H1 (cell line): ENCODE measurements around the gene ZNF398. TPM values are rescaled to one million over a fixed set of nuclear protein-coding genes. Genes with fewer than 3 reads are reported as not detected.

ENCODE experiments used
- CTCF ChIA-PET: fragments of 300-600 bp; sonication (Branson Sonifier 250); formaldehyde crosslinking; loops from one replicate; lab custom pipeline; 2021; ENCODE audit not compliant: partially characterized antibody; lab: Charles Lee
- POLR2A ChIA-PET: fragments of 300-600 bp; sonication (Branson Sonifier 250); formaldehyde crosslinking; loops from one replicate; lab custom pipeline; 2021; ENCODE audit warnings: inconsistent platforms; ENCODE audit not compliant: partially characterized antibody; lab: Charles Lee
- DNase-seq, 2 experiments: peaks; one replicate each; pipeline versions ENCODE4 v3.0.0 to v3.0.0-alpha.2; 2010 to 2022; ENCODE audit warnings: low spot score in 2 of 2, low read depth in 1 of 2, mixed read lengths in 1 of 2
- FAIRE-seq: peaks from 2 replicates; lab custom pipeline; 2011; peaks lifted over from hg19 to GRCh38; lab: Jason Lieb, UNC
- H2AFZ ChIP-seq: 2 replicates; pipeline ENCODE4 v1.8.1; 2012; ENCODE audit warnings: low read length, inconsistent platforms
- H2AK5ac ChIP-seq: 2 replicates; pipeline ENCODE4 v1.6.1; 2013; ENCODE audit warnings: low read depth, low read length
- H2BK120ac ChIP-seq: replicated peaks from 2 replicates; pipeline ENCODE3; 2013; ENCODE audit warnings: low read depth, low read length, inconsistent platforms
- H2BK12ac ChIP-seq: 2 replicates; pipeline ENCODE4 v1.6.1; 2013; ENCODE audit warnings: low read depth, low read length
- H2BK15ac ChIP-seq: 2 replicates; pipeline ENCODE4 v1.6.1; 2013; ENCODE audit warnings: low read length
- H2BK20ac ChIP-seq: 2 replicates; pipeline ENCODE4 v1.6.1; 2013; ENCODE audit warnings: low read length
- H2BK5ac ChIP-seq: 2 replicates; pipeline ENCODE4 v1.6.1; 2013; ENCODE audit warnings: low read depth, low read length
- H3K14ac ChIP-seq: 2 replicates; pipeline ENCODE4 v1.6.1; 2013; ENCODE audit warnings: inconsistent platforms; ENCODE audit not compliant: insufficient read length
- H3K18ac ChIP-seq: 2 replicates; pipeline ENCODE4 v1.6.1; 2013; ENCODE audit warnings: low read length; ENCODE audit errors: extremely low read depth
- H3K23ac ChIP-seq: 2 replicates; pipeline ENCODE4 v1.6.1; 2013; ENCODE audit warnings: inconsistent platforms; ENCODE audit not compliant: insufficient read length
- H3K23me2 ChIP-seq: 2 replicates; pipeline ENCODE4 v1.6.1; 2013; ENCODE audit warnings: low read depth, low read length
- H3K27ac ChIP-seq: 2 replicates; pipeline ENCODE4 v1.6.1; 2011; ENCODE audit warnings: low read depth, low read length, inconsistent platforms
- H3K27me3 ChIP-seq, 4 experiments: replicated peaks in 1 of 4; 1 replicate in 1 of 4; 2 replicates in 3 of 4; pipeline versions ENCODE4 v1.6.1 to v1.8.1; 2011 to 2013; ENCODE audit warnings: low read length in 3 of 4, mild to moderate bottlenecking in 3 of 4, inconsistent platforms in 2 of 4, mixed read lengths in 2 of 4, moderate library complexity in 1 of 4; ENCODE audit not compliant: control insufficient read depth in 3 of 4, insufficient read depth in 3 of 4; ENCODE audit errors: extremely low read depth in 1 of 4
- H3K36me3 ChIP-seq, 4 experiments: 2 replicates each; pipeline versions ENCODE4 v1.6.1 to v1.8.1; 2011 to 2013; ENCODE audit warnings: mild to moderate bottlenecking in 4 of 4, low read length in 3 of 4, moderate library complexity in 2 of 4, control low read depth in 1 of 4, inconsistent platforms in 1 of 4; ENCODE audit not compliant: insufficient read depth in 4 of 4, control insufficient read depth in 2 of 4
- H3K4ac ChIP-seq: replicated peaks from 2 replicates; pipeline ENCODE3; 2013; ENCODE audit warnings: low read length, low read depth, mixed read lengths, inconsistent platforms; ENCODE audit not compliant: insufficient read length
- H3K4me1 ChIP-seq, 4 experiments: replicated peaks in 1 of 4; 1 replicate in 1 of 4; 2 replicates in 3 of 4; pipeline versions ENCODE4 v1.6.1 to v1.8.1; 2011 to 2013; ENCODE audit warnings: low read length in 3 of 4, inconsistent platforms in 2 of 4, mixed read lengths in 1 of 4; ENCODE audit not compliant: insufficient read depth in 4 of 4, control insufficient read depth in 3 of 4
- H3K4me2 ChIP-seq, 2 experiments: 2 replicates each; pipeline versions ENCODE4 v1.6.1 to v1.8.1; 2011 to 2013; ENCODE audit warnings: low read depth in 2 of 2, low read length in 2 of 2, control low read depth in 1 of 2, inconsistent platforms in 1 of 2, mild to moderate bottlenecking in 1 of 2; ENCODE audit not compliant: insufficient read depth in 1 of 2
- H3K4me3 ChIP-seq, 4 experiments: fragments of 200-600, 300-600 bp in 1 of 4; sonication (generic), shearing (Covaris generic), sonication (Bioruptor Twin) in 1 of 4; 2 replicates each; pipeline versions ENCODE4 v1.5.1 to v1.8.1; 2011 to 2016; ENCODE audit warnings: low read length in 4 of 4, low read depth in 3 of 4, control low read depth in 2 of 4, inconsistent platforms in 2 of 4, mild to moderate bottlenecking in 2 of 4, mixed read lengths in 1 of 4, moderate library complexity in 1 of 4; ENCODE audit not compliant: insufficient read depth in 2 of 4; ENCODE audit errors: extremely low read depth in 1 of 4
- H3K56ac ChIP-seq: replicated peaks from 2 replicates; pipeline ENCODE3; 2013; ENCODE audit warnings: low read depth, mild to moderate bottlenecking, mixed read lengths, low read length, inconsistent platforms; ENCODE audit not compliant: insufficient read length
- H3K79me1 ChIP-seq: 2 replicates; pipeline ENCODE4 v1.6.1; 2013; ENCODE audit warnings: low read depth, low read length, control low read depth
- H3K79me2 ChIP-seq, 2 experiments: 2 replicates each; pipeline versions ENCODE4 v1.6.1 to v1.8.1; 2012 to 2013; ENCODE audit warnings: low read length in 2 of 2, mild to moderate bottlenecking in 2 of 2, inconsistent platforms in 1 of 2; ENCODE audit not compliant: insufficient read depth in 2 of 2, control insufficient read depth in 1 of 2
- H3K9ac ChIP-seq, 4 experiments: replicated peaks in 1 of 4; 1 replicate in 1 of 4; 2 replicates in 3 of 4; pipeline versions ENCODE4 v1.6.1 to v1.8.1; 2011 to 2013; ENCODE audit warnings: low read depth in 3 of 4, low read length in 3 of 4, control low read depth in 2 of 4, mild to moderate bottlenecking in 2 of 4, moderate library complexity in 2 of 4, inconsistent platforms in 1 of 4; ENCODE audit errors: extremely low read depth in 1 of 4
- H3K9me3 ChIP-seq, 2 experiments: 2 replicates each; pipeline versions ENCODE4 v1.6.1 to v1.8.1; 2012 to 2013; ENCODE audit warnings: mild to moderate bottlenecking in 2 of 2, moderate library complexity in 2 of 2, control low read depth in 1 of 2, inconsistent platforms in 1 of 2, low read depth in 1 of 2, low read length in 1 of 2, mixed read lengths in 1 of 2; ENCODE audit not compliant: insufficient read depth in 2 of 2
- H4K20me1 ChIP-seq, 2 experiments: replicated peaks in 1 of 2; 2 replicates each; pipeline versions ENCODE3 to v1.8.1; 2011 to 2013; ENCODE audit warnings: inconsistent platforms in 2 of 2, low read length in 2 of 2, mild to moderate bottlenecking in 1 of 2; ENCODE audit not compliant: insufficient read depth in 2 of 2, control insufficient read depth in 1 of 2
- H4K5ac ChIP-seq: 2 replicates; pipeline ENCODE4 v1.6.1; 2013; ENCODE audit warnings: low read length, low read depth, mixed read lengths, inconsistent platforms; ENCODE audit not compliant: insufficient read length
- H4K8ac ChIP-seq: 2 replicates; pipeline ENCODE4 v1.8.0; 2013; ENCODE audit warnings: mild to moderate bottlenecking, moderate library complexity, low read length, inconsistent platforms; ENCODE audit not compliant: insufficient read depth; ENCODE audit errors: extremely low read depth
- H4K91ac ChIP-seq: replicated peaks from 2 replicates; pipeline ENCODE3; 2013; ENCODE audit warnings: low read length, mixed read lengths, inconsistent platforms; ENCODE audit not compliant: insufficient read length
- GABPA ChIP-seq: IDR thresholded peaks from 2 replicates; pipeline ENCODE4 v1.6.1; 2011; ENCODE audit warnings: mild to moderate bottlenecking, low read length, moderate library complexity, borderline replicate concordance; ENCODE audit not compliant: insufficient read depth
- JUND ChIP-seq: IDR thresholded peaks from 2 replicates; pipeline ENCODE4 v1.6.1; 2011; ENCODE audit warnings: mild to moderate bottlenecking, improper control_type of control experiment, low read length
- KDM4A ChIP-seq: IDR thresholded peaks from one replicate; pipeline ENCODE4 v1.7.1; 2012; ENCODE audit warnings: low read depth, mild to moderate bottlenecking, moderate library complexity, low read length, inconsistent platforms; ENCODE audit not compliant: severe bottlenecking
- NANOG ChIP-seq: IDR thresholded peaks from 2 replicates; pipeline ENCODE4 v1.6.1; 2011; ENCODE audit warnings: low read length, low read depth, mild to moderate bottlenecking, inconsistent platforms; ENCODE audit not compliant: insufficient read depth, poor library complexity, severe bottlenecking
- POLR2AphosphoS5 ChIP-seq: IDR thresholded peaks from 2 replicates; pipeline ENCODE4 v1.6.1; 2011; ENCODE audit warnings: low read depth, low read length
- RAD21 ChIP-seq, 2 experiments: IDR thresholded peaks in 1 of 2; conservative IDR thresholded peaks in 1 of 2; 2 replicates each; pipeline ENCODE4 v1.6.1; 2011; ENCODE audit warnings: low read depth in 2 of 2, low read length in 2 of 2, improper control_type of control experiment in 1 of 2, inconsistent platforms in 1 of 2, mild to moderate bottlenecking in 1 of 2, moderate library complexity in 1 of 2
- SIN3A ChIP-seq, 2 experiments: IDR thresholded peaks in 1 of 2; conservative IDR thresholded peaks in 1 of 2; 2 replicates each; pipeline ENCODE4 v1.6.1; 2011 to 2012; ENCODE audit warnings: low read length in 2 of 2, improper control_type of control experiment in 1 of 2, low read depth in 1 of 2, mild to moderate bottlenecking in 1 of 2
- SUZ12 ChIP-seq: fragments of 200-600 bp; sonication (generic); IDR thresholded peaks from 2 replicates; pipeline ENCODE4 v1.6.1; 2012; ENCODE audit warnings: mild to moderate bottlenecking, inconsistent platforms, low read length, moderate library complexity, mixed read lengths
- TBP ChIP-seq: IDR thresholded peaks from 2 replicates; pipeline ENCODE4 v1.6.1; 2011; ENCODE audit warnings: low read depth, low read length, improper control_type of control experiment
- WGBS, 2 experiments: shearing (Covaris generic) in 1 of 2; methylation state at CpG; one replicate each; pipeline versions ENCODE4 v1.1.6 to v1.1.7; 2013 to 2015; ENCODE audit warnings: low lambda C conversion rate in 2 of 2, mixed read lengths in 2 of 2, inconsistent platforms in 1 of 2, low coverage in 1 of 2, missing lambda C conversion rate in 1 of 2; ENCODE audit not compliant: insufficient replicate concordance in 2 of 2, insufficient coverage in 1 of 2, insufficient read length in 1 of 2; ENCODE audit errors: extremely low coverage in 1 of 2, missing lambda C conversion rate in 1 of 2; 5-methylcytosine and 5-hydroxymethylcytosine counted together
- polyA plus RNA-seq, 7 experiments: library from polyadenylated mRNA; depleted of rRNA in 3 of 7; stranded (reverse) in 5 of 7; unstranded in 2 of 7; fragments of >200 nt in 5 of 7; fragments of 200-250 nt in 2 of 7; gene quantifications; 1 replicate in 5 of 7; 2 replicates in 1 of 7; 4 replicates in 1 of 7; pipeline versions ENCODE4 v1.2.1 to v1.2.3, GENCODE V29; 2011 to 2013; ENCODE audit warnings: missing spikeins in 2 of 7, mixed read lengths in 2 of 7
- total RNA-seq: library from RNA; stranded (reverse); fragmentation: NEBNext Ultra II Directional; extraction: Animal tissue kit (Norgen Biotek cat#: 25700); gene quantifications from 2 replicates; pipeline ENCODE4 v1.2.1, GENCODE V29; 2021

The ZNF398 gene
- total and polyA plus RNA-seq, 2 of the 8 experiments (the other 6 are each of a cell fraction or from before 2014, with no cell fraction given) = 52.7 to 63.5 TPM

DNA sequence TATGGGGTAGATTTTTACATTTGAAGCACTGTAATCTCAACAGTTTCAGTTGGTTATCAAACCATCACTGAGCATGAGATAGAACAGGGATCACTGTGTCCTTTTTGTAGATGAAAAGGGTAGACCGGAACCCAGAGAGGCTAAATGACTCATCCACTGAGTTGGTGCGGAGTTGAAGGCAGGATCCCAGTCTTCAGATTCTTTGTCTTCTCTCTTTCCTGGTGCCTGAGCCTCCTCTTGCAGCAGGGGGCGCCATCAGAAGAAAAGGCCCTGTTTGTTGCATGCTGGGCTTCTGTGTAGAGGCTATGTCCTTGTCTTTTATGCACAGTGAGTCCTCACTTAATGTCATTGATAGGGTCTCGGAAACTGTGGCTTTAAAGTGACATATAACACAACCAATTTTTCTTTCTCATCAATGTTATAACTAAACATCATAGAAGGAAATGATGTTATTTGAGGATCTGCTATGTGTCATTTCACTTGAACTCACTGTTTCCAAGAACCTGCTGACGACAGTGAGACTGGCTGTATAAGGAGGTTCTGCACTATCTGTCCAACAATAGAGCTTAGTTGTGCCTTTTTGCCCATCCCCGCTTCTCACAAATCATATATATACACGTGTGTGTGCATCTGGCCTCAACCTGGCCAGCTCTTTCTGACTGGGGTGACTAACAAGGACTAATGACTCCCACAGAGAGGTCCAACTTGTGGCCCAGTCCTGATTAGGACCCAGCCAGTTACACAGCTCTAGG is 62.4 kb downstream of the ZNF398 start:
- Histone ChIP-seq H3K79me2 (no peaks in the 10 kb centered on the region; a peak in 1 of 4 replicates), H4K8ac (no peak overlapping the region), H2BK12ac (no peak overlapping the region), H3K36me3 (peaks cover 43 to 82% (median 63%) of the 10 kb centered on the region in 4 experiments), H2BK5ac (peak overlapping the region; percentile 48; the same call in 1 of the 2 replicates), H3K4me1 (peaks cover 0 to 9% (median 2%) of the 10 kb centered on the region in 4 experiments; a peak in 4 of 7 replicates), H3K14ac (no peak overlapping the region), H4K20me1 (peaks cover 2 to 3% of the 10 kb centered on the region in 2 experiments), H3K23me2 (no peaks in the 10 kb centered on the region), H3K23ac (no peak overlapping the region), H4K5ac (no peak overlapping the region), H2BK20ac (no peak overlapping the region), H2BK120ac (no peak overlapping the region), H3K4me3 (no peak overlapping the region), H3K56ac (no peak overlapping the region), H2AFZ (no peak overlapping the region), H3K4ac (no peak overlapping the region), H3K27ac (0 out of 2 replicates have a peak overlapping the region, but pooled peaks have one; percentile 31), H3K4me2 (0 out of 4 replicates have a peak overlapping the region, but pooled peaks of 1 of the 2 experiments have one; percentile 11), H3K9ac (no peak overlapping the region), H3K27me3 (no peaks in the 10 kb centered on the region), H2BK15ac (no peak overlapping the region), H3K18ac (no peak overlapping the region), H4K91ac (no peak overlapping the region), H3K79me1 (peaks cover 3% of the 10 kb centered on the region), H2AK5ac (no peak overlapping the region), H3K9me3 (no peaks in the 10 kb centered on the region)
- FAIRE-seq (peak; percentile 86), DNase-seq (peak; percentile 51 to 86)
- 60% methylated on average over 7 of the region's 7 CpGs; no CpG with 5 or more reads in 1 of the 2 experiments for WGBS, 2 experiments
- ChIA-PET CTCF (interaction anchor here (0.5 to 1.9 kb wide), 12 partner anchors 9 to 202 kb away, joined by 3 to 9 read pairs (median 3); partner anchors contain the start of gene ZNF282), POLR2A (interaction anchor here (0.8 to 1.1 kb wide), 2 partner anchors 9 to 15 kb away, joined by 3 to 6 read pairs; partner anchors contain the start of gene ZNF282)
- TF ChIP-seq JUND = peak; percentile 93
- no peak for TF ChIP-seq POLR2AphosphoS5
- peak; percentile 20 for TF ChIP-seq NANOG
- no peak for TF ChIP-seq SIN3A (conservative IDR thresholded peaks at IDR 0.05 in 1 of 2, IDR thresholded peaks at IDR 0.05 in 1 of 2; ENCODE audit: low read depth in 1 of 2, low read length in 2 of 2)
- TF ChIP-seq TBP = no peak
- TF ChIP-seq KDM4A = no peak
- no peak for TF ChIP-seq SUZ12
- peak; percentile 27 to 51; a peak in 3 of 4 replicates for TF ChIP-seq RAD21 (IDR thresholded peaks at IDR 0.05 in 1 of 2, conservative IDR thresholded peaks at IDR 0.05 in 1 of 2; ENCODE audit: low read depth in 2 of 2, low read length in 2 of 2)
- no peak for TF ChIP-seq GABPA
